ENCODE data around the gene KBTBD2.

KBTBD2 gene

DNA sequence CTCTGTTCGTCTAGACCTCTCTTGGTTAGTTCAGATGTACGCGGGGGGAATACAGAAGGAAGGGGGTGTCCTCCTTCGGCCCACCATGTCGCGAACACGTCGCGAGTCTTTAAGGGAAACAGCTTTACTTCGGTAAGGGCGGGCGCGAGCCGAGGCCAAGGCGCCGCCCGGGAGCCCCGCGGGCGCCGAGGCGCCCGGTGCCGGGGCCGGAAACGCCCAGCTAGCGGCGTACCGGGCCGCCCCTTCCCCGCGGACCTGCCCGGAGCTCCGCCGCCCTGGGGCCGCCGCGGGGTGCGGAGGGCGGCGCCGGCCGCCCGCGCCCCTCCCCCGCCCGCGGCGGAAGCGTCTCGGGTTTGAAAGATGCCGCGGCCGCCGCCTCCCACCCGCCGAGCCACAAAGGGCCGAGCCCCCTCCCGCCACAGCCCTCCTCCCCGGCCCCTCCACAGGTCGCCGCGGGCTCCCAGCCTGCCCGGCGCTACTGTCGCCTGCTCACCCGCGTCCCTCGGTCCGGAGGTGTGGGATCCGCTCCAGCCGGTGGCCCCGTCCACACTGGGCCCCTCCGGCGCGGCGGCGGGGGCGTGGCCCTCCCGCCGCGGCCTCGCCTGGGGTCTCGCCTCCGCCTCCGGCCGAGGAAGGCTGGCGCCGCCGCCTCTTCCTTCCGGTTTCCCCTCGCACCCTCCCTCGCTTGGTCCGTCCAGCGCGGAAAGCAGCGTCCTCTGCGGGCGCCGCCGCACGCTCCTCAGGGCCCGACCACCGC, at the start of gene KBTBD2:
Gene KBTBD2 (minus strand): TSS at position 718 of the 757 bp plus-strand sequence. CDS start 12,156 bp downstream, outside the sequence.
- TF ChIP-seq, protein P1, sequence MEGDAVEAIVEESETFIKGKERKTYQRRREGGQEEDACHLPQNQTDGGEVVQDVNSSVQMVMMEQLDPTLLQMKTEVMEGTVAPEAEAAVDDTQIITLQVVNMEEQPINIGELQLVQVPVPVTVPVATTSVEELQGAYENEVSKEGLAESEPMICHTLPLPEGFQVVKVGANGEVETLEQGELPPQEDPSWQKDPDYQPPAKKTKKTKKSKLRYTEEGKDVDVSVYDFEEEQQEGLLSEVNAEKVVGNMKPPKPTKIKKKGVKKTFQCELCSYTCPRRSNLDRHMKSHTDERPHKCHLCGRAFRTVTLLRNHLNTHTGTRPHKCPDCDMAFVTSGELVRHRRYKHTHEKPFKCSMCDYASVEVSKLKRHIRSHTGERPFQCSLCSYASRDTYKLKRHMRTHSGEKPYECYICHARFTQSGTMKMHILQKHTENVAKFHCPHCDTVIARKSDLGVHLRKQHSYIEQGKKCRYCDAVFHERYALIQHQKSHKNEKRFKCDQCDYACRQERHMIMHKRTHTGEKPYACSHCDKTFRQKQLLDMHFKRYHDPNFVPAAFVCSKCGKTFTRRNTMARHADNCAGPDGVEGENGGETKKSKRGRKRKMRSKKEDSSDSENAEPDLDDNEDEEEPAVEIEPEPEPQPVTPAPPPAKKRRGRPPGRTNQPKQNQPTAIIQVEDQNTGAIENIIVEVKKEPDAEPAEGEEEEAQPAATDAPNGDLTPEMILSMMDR (IDR thresholded peaks at IDR 0.05), result no peak

DNA sequence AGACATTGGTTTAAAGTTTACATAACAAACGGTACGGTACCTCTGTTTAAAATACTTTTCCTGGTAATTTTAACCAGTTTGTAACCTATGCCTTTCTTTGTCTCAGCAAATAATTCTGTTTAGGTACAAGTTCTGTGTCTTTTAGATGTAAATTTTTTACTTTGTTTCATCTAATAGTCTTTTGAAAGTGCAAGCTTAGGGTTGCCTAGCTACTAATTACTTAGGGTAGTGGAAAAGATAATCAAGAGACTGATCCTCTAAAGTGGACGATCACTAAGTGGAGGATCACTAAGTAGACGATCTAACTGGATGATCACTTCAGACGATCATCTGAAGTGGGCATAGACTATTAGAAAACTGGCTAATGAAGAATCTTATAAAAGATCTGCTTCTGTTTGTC, 49.6 kb upstream of the KBTBD2 start:
- TF ChIP-seq, protein P1 (IDR thresholded peaks at IDR 0.05), result no peak

DNA sequence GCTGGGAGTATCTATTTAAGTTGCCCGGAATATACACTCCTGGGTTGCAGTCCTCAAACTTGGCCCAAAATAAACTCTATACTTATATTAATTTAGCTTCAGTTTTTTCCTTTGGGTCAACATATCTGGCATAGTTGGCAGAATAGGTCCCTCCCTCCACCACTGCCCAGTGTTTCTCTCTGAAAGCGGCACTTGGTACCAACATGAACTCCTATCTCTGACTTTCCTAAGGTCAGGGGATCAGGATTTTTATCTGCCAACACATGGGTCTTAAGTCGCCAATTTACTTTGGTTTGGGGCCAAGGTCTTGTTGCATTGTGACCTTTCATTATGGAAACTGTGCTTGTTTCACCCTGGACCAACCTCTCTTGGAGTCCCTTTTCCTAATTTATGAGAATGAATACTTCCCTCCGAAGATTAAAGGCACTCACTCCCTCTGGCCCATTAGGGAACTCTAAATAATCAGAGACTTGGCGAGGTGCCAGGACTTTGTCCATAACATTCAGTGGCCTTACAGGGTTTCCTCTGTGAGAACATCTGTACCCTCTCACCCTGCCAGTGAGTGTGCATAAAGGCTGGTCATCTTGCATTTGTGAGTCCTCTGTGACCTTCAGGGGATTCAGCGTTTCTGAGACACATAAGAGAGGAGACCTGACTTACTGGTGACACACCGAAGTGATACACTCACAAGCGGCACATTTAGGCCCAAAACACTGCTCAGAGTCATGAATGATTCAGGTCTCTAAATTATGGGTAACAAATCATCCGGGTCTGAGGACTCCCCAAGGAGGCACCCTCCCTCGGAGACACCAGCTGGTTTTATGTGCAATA, 46.0 kb upstream of the KBTBD2 start:
- TF ChIP-seq, protein P1 (IDR thresholded peaks at IDR 0.05), result no peak

DNA sequence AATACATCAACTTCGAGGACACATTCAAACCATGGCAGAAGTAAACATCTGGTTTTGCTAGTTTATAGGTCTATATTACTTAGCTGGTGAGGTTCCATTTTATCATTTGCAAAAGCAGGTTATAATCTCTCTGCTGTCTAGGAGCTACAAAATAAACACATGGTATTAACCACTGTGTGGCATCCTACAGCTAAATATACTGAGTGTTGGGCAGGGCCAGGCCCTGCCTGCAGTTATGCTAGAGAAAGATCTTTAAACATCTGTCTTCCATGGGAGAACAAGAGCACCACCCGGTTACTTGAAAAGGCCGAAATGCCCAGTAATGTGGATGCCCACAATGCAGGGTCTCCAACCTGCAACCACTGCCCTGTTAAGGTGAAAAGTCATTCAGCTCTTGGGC, 45.1 kb upstream of the KBTBD2 start:
- TF ChIP-seq, protein P1 (IDR thresholded peaks at IDR 0.05), result no peak

DNA sequence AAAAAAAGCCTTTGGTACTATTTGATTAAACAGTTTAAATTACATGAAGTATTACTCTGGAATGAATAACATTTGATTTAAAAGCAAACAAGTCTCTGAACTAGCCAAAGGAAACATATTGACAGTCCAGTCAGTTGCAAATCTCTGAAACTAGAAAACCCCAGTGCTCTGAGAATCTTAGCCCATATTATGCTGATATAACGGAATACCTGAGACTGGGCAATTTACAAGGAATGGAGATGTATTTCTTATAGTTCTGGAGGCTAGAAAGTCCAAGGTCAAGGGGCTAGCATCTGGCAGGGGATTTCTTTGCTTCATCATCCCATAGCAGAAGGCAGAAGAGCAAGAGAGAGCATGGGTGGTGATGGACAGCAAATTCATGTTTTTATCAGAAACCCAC, 44.0 kb upstream of the KBTBD2 start:
- TF ChIP-seq, protein P1 (IDR thresholded peaks at IDR 0.05), result no peak

GRCh38 chr7:32930378-32930777, 38.8 kb upstream of the KBTBD2 start:
- TF ChIP-seq, protein P1 (IDR thresholded peaks at IDR 0.05), result no peak

GRCh38 chr7:32929430-32930143, 38.0 kb upstream of the KBTBD2 start:
- TF ChIP-seq, protein P1 (IDR thresholded peaks at IDR 0.05), result no peak
